Mesenchymal stem cell (in vitro differentiated cells and primary cell): ENCODE results near the gene BBS4.
"Not testable (repeated sequence)": the region's sequence is repeated elsewhere in the genome, so short reads cannot be mapped to it uniquely, and the experiment has no call there.

ENCODE experiments used
- DNase-seq: peaks from one replicate; pipeline ENCODE4 v3.0.0-alpha.2; 2013
- H2AFZ ChIP-seq: one replicate; pipeline ENCODE4 v1.6.1; 2013; ENCODE audit warnings: low read depth, mild to moderate bottlenecking, control low read depth, inconsistent platforms, low read length, moderate library complexity
- H2AK5ac ChIP-seq: 2 replicates; pipeline ENCODE4 v1.6.1; 2013; ENCODE audit warnings: low read length, moderate library complexity, mild to moderate bottlenecking, inconsistent platforms; ENCODE audit not compliant: severe bottlenecking
- H2BK120ac ChIP-seq: one replicate; pipeline ENCODE4 v1.6.1; 2013; ENCODE audit warnings: low read depth, mild to moderate bottlenecking, inconsistent platforms, low read length, moderate library complexity
- H2BK12ac ChIP-seq, 2 experiments: one replicate each; pipeline ENCODE4 v1.6.1; 2013; ENCODE audit warnings: inconsistent platforms in 2 of 2, low read length in 2 of 2, mild to moderate bottlenecking in 2 of 2, moderate library complexity in 2 of 2, control low read depth in 1 of 2
- H2BK15ac ChIP-seq: one replicate; pipeline ENCODE4 v1.6.1; 2013; ENCODE audit warnings: mild to moderate bottlenecking, low read depth, inconsistent platforms; ENCODE audit not compliant: poor library complexity, severe bottlenecking
- H2BK5ac ChIP-seq: 2 replicates; pipeline ENCODE4 v1.6.1; 2013; ENCODE audit warnings: low read depth, mild to moderate bottlenecking, low read length, control low read depth, inconsistent platforms; ENCODE audit not compliant: poor library complexity, severe bottlenecking
- H3K14ac ChIP-seq, 2 experiments: one replicate each; pipeline ENCODE4 v1.6.1; 2013; ENCODE audit warnings: inconsistent platforms in 2 of 2, low read length in 2 of 2, control low read depth in 1 of 2, mild to moderate bottlenecking in 1 of 2, moderate library complexity in 1 of 2
- H3K18ac ChIP-seq, 2 experiments: one replicate each; pipeline ENCODE4 v1.6.1; 2013; ENCODE audit warnings: inconsistent platforms in 2 of 2, low read length in 2 of 2, control low read depth in 1 of 2, low read depth in 1 of 2, mild to moderate bottlenecking in 1 of 2
- H3K23ac ChIP-seq, 2 experiments: one replicate each; pipeline ENCODE4 v1.6.1; 2013; ENCODE audit warnings: inconsistent platforms in 2 of 2, low read length in 2 of 2, mild to moderate bottlenecking in 2 of 2, moderate library complexity in 2 of 2, control low read depth in 1 of 2
- H3K27ac ChIP-seq: 2 replicates; pipeline ENCODE4 v1.5.1; 2013; ENCODE audit warnings: mild to moderate bottlenecking, moderate library complexity, low read length, control low read depth, inconsistent platforms; ENCODE audit not compliant: poor library complexity, severe bottlenecking
- H3K27me3 ChIP-seq, 2 experiments: 2 replicates each; pipeline versions ENCODE4 v1.6.1 to v1.7.0; 2013; ENCODE audit warnings: low read length in 2 of 2, mild to moderate bottlenecking in 2 of 2, moderate library complexity in 2 of 2, control low read depth in 1 of 2, inconsistent platforms in 1 of 2; ENCODE audit not compliant: control insufficient read depth in 1 of 2, insufficient read depth in 1 of 2
- H3K36me3 ChIP-seq, 2 experiments: 2 replicates each; pipeline versions ENCODE4 v1.6.1 to v1.7.0; 2013; ENCODE audit warnings: low read length in 2 of 2, control low read depth in 1 of 2, inconsistent platforms in 1 of 2, low read depth in 1 of 2, mild to moderate bottlenecking in 1 of 2; ENCODE audit not compliant: insufficient read depth in 2 of 2, control insufficient read depth in 1 of 2
- H3K4ac ChIP-seq, 2 experiments: one replicate each; pipeline ENCODE4 v1.6.1; 2013; ENCODE audit warnings: inconsistent platforms in 2 of 2, low read length in 2 of 2, mild to moderate bottlenecking in 2 of 2, moderate library complexity in 2 of 2, control low read depth in 1 of 2, low read depth in 1 of 2
- H3K4me1 ChIP-seq: 2 replicates; pipeline ENCODE4 v1.6.1; 2013; ENCODE audit warnings: low read depth, low read length, control low read depth; ENCODE audit not compliant: control insufficient read depth, insufficient read depth
- H3K4me2 ChIP-seq: 2 replicates; pipeline ENCODE4 v1.6.1; 2013; ENCODE audit warnings: low read length, mild to moderate bottlenecking, inconsistent platforms; ENCODE audit not compliant: poor library complexity, severe bottlenecking
- H3K4me3 ChIP-seq, 2 experiments: 2 replicates each; pipeline versions ENCODE4 v1.5.1 to v1.7.0; 2013; ENCODE audit warnings: low read length in 2 of 2, mild to moderate bottlenecking in 2 of 2, control low read depth in 1 of 2, low read depth in 1 of 2; ENCODE audit not compliant: insufficient read depth in 1 of 2
- H3K79me1 ChIP-seq: replicated peaks from 2 replicates; pipeline ENCODE4 v1.6.1; 2013; ENCODE audit warnings: mild to moderate bottlenecking, control low read depth, low read length, inconsistent platforms; ENCODE audit not compliant: poor library complexity, severe bottlenecking
- H3K9ac ChIP-seq: 2 replicates; pipeline ENCODE4 v1.7.0; 2013; ENCODE audit warnings: mild to moderate bottlenecking, low read length, moderate library complexity
- H3K9me3 ChIP-seq: 2 replicates; pipeline ENCODE4 v1.7.0; 2013; ENCODE audit warnings: mild to moderate bottlenecking, low read length; ENCODE audit not compliant: control insufficient read depth
- H4K8ac ChIP-seq: one replicate; pipeline ENCODE4 v1.6.1; 2013; ENCODE audit warnings: inconsistent platforms, mild to moderate bottlenecking, low read length, moderate library complexity
- H4K91ac ChIP-seq: one replicate; pipeline ENCODE4 v1.6.1; 2013; ENCODE audit warnings: mild to moderate bottlenecking, low read length, inconsistent platforms
- WGBS: methylation state at CpG from one replicate; pipeline ENCODE4 v1.1.7; 2013; ENCODE audit warnings: mixed read lengths; 5-methylcytosine and 5-hydroxymethylcytosine counted together

Gene BBS4

DNA sequence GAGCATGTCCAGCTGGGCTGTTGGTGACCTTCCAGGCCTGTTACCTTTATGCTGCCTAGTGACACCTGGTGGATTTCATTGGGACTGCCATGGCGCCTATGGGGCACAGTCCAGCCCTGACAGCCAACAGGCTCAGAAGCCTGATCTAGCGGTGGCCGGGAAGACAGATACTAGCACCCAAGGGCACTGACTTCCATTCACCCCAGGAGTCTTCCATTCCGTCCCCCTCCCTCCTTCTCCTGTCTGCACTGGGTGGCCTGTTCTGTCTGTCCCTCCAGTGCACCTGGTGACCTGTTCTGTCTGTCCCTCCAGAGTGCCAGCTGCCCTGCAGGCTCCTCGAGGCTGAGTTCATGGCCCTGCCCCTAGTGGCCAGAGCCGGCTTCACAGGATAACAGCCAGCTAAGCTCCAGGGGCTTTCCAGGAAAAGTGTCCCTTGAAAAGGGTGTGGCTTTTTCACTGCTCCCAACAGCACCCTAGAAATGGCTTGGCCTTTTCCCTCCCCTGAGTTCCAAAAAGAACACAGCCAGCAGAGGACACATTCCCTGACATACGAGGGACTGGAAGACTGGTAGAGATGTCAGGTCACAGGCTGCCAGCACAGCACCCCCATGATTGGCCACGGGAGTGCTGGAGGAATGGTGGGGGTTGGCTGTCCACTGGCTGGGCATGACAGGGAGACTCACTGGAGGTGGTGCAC lies 15.2 kb upstream of the BBS4 start:
- Histone ChIP-seq H3K4me3 (peak overlapping the region in 1 of 2 experiments; percentile 60), H3K4me2 (peak overlapping the region; percentile 71), H2BK12ac (peak overlapping the region in 1 of 2 experiments; percentile 61), H3K14ac (peak overlapping the region in 1 of 2 experiments; percentile 38), H3K27me3 (peaks cover 9 to 26% of the 10 kb centered on the region in 2 experiments), H2AFZ (peak overlapping the region; percentile 46)
- WGBS, result 21% methylated on average over 8 of the region's 8 CpGs
- not testable (repeated sequence) for H3K9ac ChIP-seq, H4K91ac ChIP-seq, H3K79me1 ChIP-seq, H3K9me3 ChIP-seq, H4K8ac ChIP-seq, H2BK15ac ChIP-seq, H2BK120ac ChIP-seq, H3K4me1 ChIP-seq, H3K18ac ChIP-seq, H2AK5ac ChIP-seq, H3K23ac ChIP-seq, H2BK5ac ChIP-seq, H3K4ac ChIP-seq, H3K27ac ChIP-seq, H3K36me3 ChIP-seq
- peak; percentile 83 for DNase-seq

DNA sequence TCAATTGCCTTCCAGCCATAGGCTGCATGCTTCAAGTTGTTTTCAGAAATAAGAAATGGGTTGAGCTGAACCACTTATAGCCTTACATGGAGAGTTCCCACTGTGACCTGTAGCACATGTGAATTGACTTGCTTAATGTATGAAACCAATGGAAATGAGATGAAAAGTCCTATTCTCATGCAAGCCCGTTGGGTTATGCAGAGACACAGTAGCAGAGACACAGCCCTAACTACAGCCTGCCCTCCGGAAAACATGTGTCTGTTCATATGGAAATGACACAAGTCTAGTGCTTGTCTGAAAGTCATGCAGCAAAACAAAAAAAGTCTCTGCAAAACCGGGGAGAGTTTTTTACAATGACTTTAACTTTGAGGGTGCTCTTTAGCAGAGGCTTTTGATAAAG lies 14.5 kb upstream of the BBS4 start:
- H3K9ac ChIP-seq, result no peak overlapping the region
- H3K9me3 ChIP-seq, result no peaks in the 10 kb centered on the region
- no peak overlapping the region for H2BK12ac ChIP-seq
- H3K36me3 ChIP-seq, result no peaks in the 10 kb centered on the region
- no peak overlapping the region for H3K27ac ChIP-seq
- no peak overlapping the region for H2BK15ac ChIP-seq
- peaks cover 3% of the 10 kb centered on the region for H3K4me1 ChIP-seq
- H3K18ac ChIP-seq, result no peak overlapping the region
- no peak overlapping the region for H4K8ac ChIP-seq
- H2BK5ac ChIP-seq, result no peak overlapping the region
- no peak overlapping the region for H3K14ac ChIP-seq
- DNase-seq, result no peak
- H2AFZ ChIP-seq, result no peak overlapping the region
- 26% methylated on average over 3 of the region's 3 CpGs for WGBS
- no peaks in the 10 kb centered on the region for H3K79me1 ChIP-seq
- H2BK120ac ChIP-seq, result no peak overlapping the region
- no peak overlapping the region for H2AK5ac ChIP-seq
- H3K4me3 ChIP-seq, result no peak overlapping the region
- H3K23ac ChIP-seq, result no peak overlapping the region
- no peak overlapping the region for H4K91ac ChIP-seq
- no peak overlapping the region for H3K4me2 ChIP-seq
- H3K4ac ChIP-seq, result no peak overlapping the region
- H3K27me3 ChIP-seq, result peaks cover 13 to 30% of the 10 kb centered on the region in 2 experiments

GRCh38 chr15:72676838-72677237 lies 9.2 kb upstream of the BBS4 start:
- no peak overlapping the region for H2BK12ac ChIP-seq
- no peak overlapping the region for H3K14ac ChIP-seq

DNA sequence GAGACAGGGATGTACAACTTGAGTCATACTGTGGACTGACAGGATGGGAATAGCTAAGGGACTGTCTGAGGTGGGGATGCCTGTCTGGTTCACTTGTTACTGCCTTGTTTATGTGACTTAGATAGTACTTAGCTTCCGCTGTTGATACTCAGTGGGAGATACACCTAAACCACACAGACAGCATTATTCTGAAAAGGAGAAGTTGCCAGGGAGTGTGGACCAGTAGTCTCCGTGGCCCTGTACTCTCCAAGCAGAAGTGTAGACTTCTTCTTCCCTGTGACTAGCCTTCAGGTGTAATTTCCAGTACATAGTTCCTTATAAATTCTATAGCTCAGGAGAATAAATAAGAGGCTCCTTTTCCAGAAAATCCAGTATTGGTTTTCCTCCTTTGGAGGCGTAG lies 5.1 kb upstream of the BBS4 start:
- Histone ChIP-seq H3K4me3 (no peak overlapping the region), H3K14ac (no peak overlapping the region), H3K18ac (no peak overlapping the region), H4K8ac (no peak overlapping the region), H2BK5ac (no peak overlapping the region), H3K4me2 (no peak overlapping the region), H3K4ac (no peak overlapping the region), H3K9ac (no peak overlapping the region), H2BK12ac (no peak overlapping the region), H3K23ac (no peak overlapping the region), H3K27me3 (peaks cover 17 to 37% of the 10 kb centered on the region in 2 experiments), H4K91ac (no peak overlapping the region), H3K79me1 (no peaks in the 10 kb centered on the region), H3K4me1 (no peaks in the 10 kb centered on the region), H2AK5ac (no peak overlapping the region), H2AFZ (no peak overlapping the region), H3K27ac (no peak overlapping the region), H2BK120ac (no peak overlapping the region), H3K36me3 (no peaks in the 10 kb centered on the region), H2BK15ac (no peak overlapping the region), H3K9me3 (no peaks in the 10 kb centered on the region)
- WGBS, result 48% methylated on average over 2 of the region's 3 CpGs
- no peak for DNase-seq

More at GRCh38 chr15:72676838-72677237, 9.2 kb upstream of the BBS4 start:
- Histone ChIP-seq H3K27me3 (peaks cover 27 to 59% of the 10 kb centered on the region in 2 experiments), H3K9me3 (no peaks in the 10 kb centered on the region), H3K27ac (no peak overlapping the region), H3K4me3 (no peak overlapping the region), H2AFZ (no peak overlapping the region), H2BK5ac (no peak overlapping the region), H3K4ac (no peak overlapping the region), H3K79me1 (no peaks in the 10 kb centered on the region), H4K91ac (no peak overlapping the region), H3K36me3 (no peaks in the 10 kb centered on the region), H3K23ac (no peak overlapping the region), H3K18ac (no peak overlapping the region), H3K9ac (no peak overlapping the region), H2AK5ac (no peak overlapping the region), H4K8ac (no peak overlapping the region), H3K4me2 (no peak overlapping the region), H2BK15ac (no peak overlapping the region), H2BK120ac (no peak overlapping the region), H3K4me1 (no peaks in the 10 kb centered on the region)
- 94% methylated on average over 4 of the region's 4 CpGs for WGBS
- DNase-seq, result no peak
